Subcutaneous adipose tissue (tissue), 4 donors: ENCODE data around the gene SOX9. TPM values are rescaled to one million over a fixed set of nuclear protein-coding genes. Genes with fewer than 3 reads are reported as not detected.

Experiments
- CTCF ChIP-seq: fragments of 450-650 bp; IDR thresholded peaks from one replicate; pipeline ENCODE4 v1.5.1; 2016; ENCODE audit warnings: low read depth, mild to moderate bottlenecking, control low read depth, antibody characterized with exemption, moderate library complexity
- total RNA-seq, 4 donors: library from RNA; depleted of rRNA; stranded (reverse); fragments of >200 nt; gene quantifications; one replicate each; pipeline ENCODE4 v1.1.0, GENCODE V29; 2016

SOX9 gene
- total RNA-seq, 4 donors from 2014 or later = 2.4 to 5.1 (median 3.3) TPM

GRCh38 chr17:72152387-72152929 lies 31.6 kb downstream of the SOX9 start:
- TF ChIP-seq CTCF = no peak

- TF ChIP-seq CTCF = no peak
These were observed 38.4 kb downstream of the SOX9 start for GRCh38 chr17:72158895-72159885.

- TF ChIP-seq CTCF = no peak
These were observed 41.7 kb downstream of the SOX9 start for GRCh38 chr17:72162569-72162968.

- TF ChIP-seq CTCF = no peak
These were observed 42.7 kb downstream of the SOX9 start for GRCh38 chr17:72163474-72163873.

- TF ChIP-seq CTCF = no peak
These were observed 43.4 kb downstream of the SOX9 start for GRCh38 chr17:72164158-72164739.

GRCh38 chr17:72165192-72165866 lies 44.5 kb downstream of the SOX9 start:
- no peak for TF ChIP-seq CTCF
